MCF 10A (cell line): ENCODE data around the gene LINC01488. TPM values are rescaled to one million over a fixed set of nuclear protein-coding genes. Genes with fewer than 3 reads are reported as not detected.

ENCODE experiments used
- BruUV-seq: library from RNA; stranded (reverse); fragments of 400-500 nt; replicated peaks from 2 replicates; lab custom pipeline; 2021; lab: Mats Ljungman, UMichigan
- CTCF ChIA-PET: fragments of 300-600 bp; sonication (Branson Sonifier 250); formaldehyde crosslinking; extraction: SDS; loops from one replicate; lab custom pipeline; 2021; ENCODE audit warnings: antibody characterized with exemption, inconsistent platforms; lab: Yijun Ruan, JAX
- POLR2A ChIA-PET: fragments of 300-600, 350-650 bp; sonication (Branson Sonifier 250); formaldehyde crosslinking; extraction: SDS; loops from one replicate; lab custom pipeline; 2020; ENCODE audit warnings: antibody characterized with exemption, inconsistent platforms; lab: Yijun Ruan, JAX
- DNase-seq: peaks from one replicate; pipeline ENCODE4 v3.0.0-alpha.2; 2018; ENCODE audit not compliant: unreplicated experiment
- H3K27ac Mint-ChIP-seq: one replicate; pipeline ENCODE4 v1.8.0; 2022; ENCODE audit warnings: mild to moderate bottlenecking, low read depth, mixed read lengths; ENCODE audit not compliant: unreplicated experiment
- H3K27me3 Mint-ChIP-seq: one replicate; pipeline ENCODE4 v1.8.0; 2022; ENCODE audit warnings: mixed read lengths; ENCODE audit not compliant: insufficient read depth, unreplicated experiment
- H3K36me3 Mint-ChIP-seq: one replicate; pipeline ENCODE4 v1.8.0; 2022; ENCODE audit warnings: mild to moderate bottlenecking, moderate library complexity, mixed read lengths; ENCODE audit not compliant: insufficient read depth, unreplicated experiment
- H3K4me1 Mint-ChIP-seq: one replicate; pipeline ENCODE4 v1.8.0; 2022; ENCODE audit warnings: mixed read lengths; ENCODE audit not compliant: insufficient read depth, unreplicated experiment
- H3K4me3 Mint-ChIP-seq: one replicate; pipeline ENCODE4 v1.8.0; 2022; ENCODE audit warnings: mild to moderate bottlenecking, moderate library complexity, mixed read lengths; ENCODE audit not compliant: unreplicated experiment
- H3K9me3 Mint-ChIP-seq: one replicate; pipeline ENCODE4 v1.8.0; 2022; ENCODE audit warnings: mixed read lengths; ENCODE audit not compliant: unreplicated experiment
- intact Hi-C: fragments of 100-400 bp; cut with micrococcal nuclease; formaldehyde crosslinking; loops from 2 replicates; pipeline ENCODE4 v1.14.1; 2022
- total RNA-seq: library from RNA; stranded (reverse); gene quantifications from 2 replicates; pipeline ENCODE4 v1.2.3, GENCODE V29; 2022
- TF ChIP-seq, protein P1 (sequence below): fragments of 200-600 bp; IDR thresholded peaks from one replicate; pipeline ENCODE4 v1.8.0; 2022; ENCODE audit warnings: antibody characterized with exemption, mild to moderate bottlenecking; ENCODE audit not compliant: unreplicated experiment

LINC01488 gene
- total RNA-seq, 1 experiment from 2014 or later, result not detected

DNA sequence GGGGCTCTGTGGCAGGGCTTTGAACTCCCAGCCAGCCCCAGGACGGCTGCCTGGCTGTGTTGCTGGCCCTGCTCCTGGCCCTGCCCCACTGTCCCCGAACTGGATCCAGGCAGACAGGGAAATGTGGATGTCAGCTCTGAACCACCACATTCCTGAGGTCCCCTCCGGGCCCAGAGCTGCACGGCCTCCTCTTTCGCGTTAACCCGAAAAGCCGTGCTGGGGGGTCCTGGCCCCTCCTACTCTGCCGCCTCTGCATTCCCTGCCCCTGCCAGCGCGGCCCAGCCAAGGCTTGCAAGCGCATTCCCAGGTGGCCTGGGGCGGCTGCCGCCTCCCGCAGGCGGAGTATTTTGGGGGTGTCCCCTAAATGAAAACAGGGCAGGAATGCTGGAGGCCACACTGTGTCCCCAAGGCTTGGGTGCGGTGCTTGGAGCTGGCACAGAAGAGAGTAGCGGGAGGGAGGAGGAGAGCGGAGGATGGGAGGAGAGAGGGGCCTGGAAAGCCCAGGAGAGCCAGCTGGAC, 5.4 kb downstream of the LINC01488 start:
- Mint-ChIP-seq H3K9me3 (no peaks in the 10 kb centered on the region), H3K4me1 (no peaks in the 10 kb centered on the region), H3K27me3 (peaks cover 9% of the 10 kb centered on the region), H3K4me3 (no peak overlapping the region), H3K27ac (no peak overlapping the region), H3K36me3 (no peaks in the 10 kb centered on the region)
- ChIA-PET POLR2A (no interaction called here), CTCF (no interaction called here)
- no peak for DNase-seq
- BruUV-seq, result no TSS peak
- intact Hi-C loops, result no loop called here
- TF ChIP-seq, protein P1, sequence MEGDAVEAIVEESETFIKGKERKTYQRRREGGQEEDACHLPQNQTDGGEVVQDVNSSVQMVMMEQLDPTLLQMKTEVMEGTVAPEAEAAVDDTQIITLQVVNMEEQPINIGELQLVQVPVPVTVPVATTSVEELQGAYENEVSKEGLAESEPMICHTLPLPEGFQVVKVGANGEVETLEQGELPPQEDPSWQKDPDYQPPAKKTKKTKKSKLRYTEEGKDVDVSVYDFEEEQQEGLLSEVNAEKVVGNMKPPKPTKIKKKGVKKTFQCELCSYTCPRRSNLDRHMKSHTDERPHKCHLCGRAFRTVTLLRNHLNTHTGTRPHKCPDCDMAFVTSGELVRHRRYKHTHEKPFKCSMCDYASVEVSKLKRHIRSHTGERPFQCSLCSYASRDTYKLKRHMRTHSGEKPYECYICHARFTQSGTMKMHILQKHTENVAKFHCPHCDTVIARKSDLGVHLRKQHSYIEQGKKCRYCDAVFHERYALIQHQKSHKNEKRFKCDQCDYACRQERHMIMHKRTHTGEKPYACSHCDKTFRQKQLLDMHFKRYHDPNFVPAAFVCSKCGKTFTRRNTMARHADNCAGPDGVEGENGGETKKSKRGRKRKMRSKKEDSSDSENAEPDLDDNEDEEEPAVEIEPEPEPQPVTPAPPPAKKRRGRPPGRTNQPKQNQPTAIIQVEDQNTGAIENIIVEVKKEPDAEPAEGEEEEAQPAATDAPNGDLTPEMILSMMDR, result no peak

DNA sequence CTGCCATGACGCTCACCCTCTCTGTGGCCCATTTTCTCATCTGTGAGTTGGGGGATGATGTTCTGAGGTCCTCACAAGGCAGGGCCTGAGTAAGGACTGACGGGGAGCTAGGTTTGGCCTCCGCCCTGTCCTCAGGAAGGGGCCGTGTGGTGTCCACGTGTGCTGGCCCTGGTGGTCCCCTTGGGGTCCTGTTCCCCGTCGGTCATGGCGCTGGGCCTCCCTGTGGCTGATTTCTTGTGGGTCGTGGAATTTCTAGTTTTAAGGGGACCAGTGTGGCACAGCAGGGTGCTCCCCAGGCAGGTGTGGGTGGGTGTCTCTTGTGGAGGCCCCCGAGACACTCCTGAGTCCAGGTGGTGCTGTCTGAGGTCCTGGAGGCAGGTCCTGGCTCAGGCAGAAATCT, 5.9 kb downstream of the LINC01488 start:
- Mint-ChIP-seq H3K9me3 (no peaks in the 10 kb centered on the region), H3K4me1 (no peaks in the 10 kb centered on the region), H3K27ac (no peak overlapping the region), H3K27me3 (peaks cover 11% of the 10 kb centered on the region), H3K36me3 (no peaks in the 10 kb centered on the region), H3K4me3 (no peak overlapping the region)
- intact Hi-C loops, result no loop called here
- no peak for DNase-seq
- ChIA-PET POLR2A (no interaction called here), CTCF (no interaction called here)
- TF ChIP-seq, protein P1, result no peak
- no TSS peak for BruUV-seq

DNA sequence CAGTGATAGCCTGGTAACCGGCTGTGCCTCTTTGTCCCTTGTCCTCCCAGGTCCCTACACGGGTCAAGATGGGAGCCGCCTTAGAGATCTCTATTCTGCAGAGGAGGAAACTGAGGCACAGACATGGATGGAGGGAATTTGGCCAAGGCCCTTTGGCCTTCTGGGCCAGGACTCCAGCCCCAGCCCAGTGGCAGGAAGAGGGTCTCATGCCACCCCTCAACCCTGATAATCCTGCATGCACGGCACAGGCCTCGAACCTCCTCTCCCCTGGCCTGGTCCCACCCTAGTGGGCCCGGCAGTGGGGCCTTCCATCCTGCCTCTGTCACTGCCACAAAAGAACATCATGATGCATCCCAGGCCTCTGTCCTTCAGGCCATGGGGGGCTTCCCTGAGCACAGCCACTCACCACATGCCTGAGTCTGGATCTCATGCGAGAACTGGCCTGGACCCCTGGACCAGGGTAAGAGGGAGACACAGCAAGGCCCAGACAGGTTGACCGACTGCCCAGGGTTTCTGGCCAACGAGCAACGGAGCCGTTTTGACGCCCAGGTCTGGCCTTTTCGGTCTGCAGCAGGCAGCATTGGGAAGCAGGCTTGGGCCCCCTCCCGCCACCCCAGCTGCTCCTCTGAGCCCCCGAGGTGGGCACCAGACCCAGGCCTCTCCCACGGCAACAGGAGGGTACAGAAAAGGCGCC, 6.5 kb downstream of the LINC01488 start:
- no TSS peak for BruUV-seq
- Mint-ChIP-seq H3K36me3 (no peaks in the 10 kb centered on the region), H3K27me3 (peaks cover 15% of the 10 kb centered on the region), H3K27ac (no peak overlapping the region), H3K4me3 (no peak overlapping the region), H3K9me3 (no peaks in the 10 kb centered on the region), H3K4me1 (no peaks in the 10 kb centered on the region)
- CTCF ChIA-PET, result no interaction called here
- DNase-seq, result no peak
- TF ChIP-seq, protein P1, result no peak
- POLR2A ChIA-PET, result no interaction called here
- intact Hi-C loops, result no loop called here

DNA sequence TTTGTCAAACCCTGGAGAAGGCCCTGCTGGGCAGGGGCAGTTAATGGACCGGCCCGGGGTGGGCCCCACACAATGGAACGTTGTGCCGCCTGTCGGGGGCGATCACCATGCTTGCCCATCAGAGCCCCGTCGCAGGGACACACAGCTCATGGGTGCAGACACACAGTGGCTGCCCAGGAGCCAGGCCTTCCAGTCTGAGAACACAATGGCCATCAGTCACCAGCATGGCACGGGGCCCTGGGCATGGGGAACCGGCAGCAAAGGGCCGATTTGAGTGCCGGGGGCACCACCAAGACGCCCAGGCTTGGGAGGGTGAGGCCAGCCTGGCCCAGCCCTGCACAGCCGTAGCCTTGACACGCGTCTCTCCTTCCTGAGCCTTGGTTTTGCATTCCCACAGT, 7.1 kb downstream of the LINC01488 start:
- Mint-ChIP-seq H3K27ac (no peak overlapping the region), H3K27me3 (peaks cover 21% of the 10 kb centered on the region), H3K9me3 (no peaks in the 10 kb centered on the region), H3K4me1 (no peaks in the 10 kb centered on the region), H3K36me3 (no peaks in the 10 kb centered on the region), H3K4me3 (no peak overlapping the region)
- no peak for DNase-seq
- POLR2A ChIA-PET, result no interaction called here
- no TSS peak for BruUV-seq
- TF ChIP-seq, protein P1, result no peak
- CTCF ChIA-PET, result interaction anchor here (1.0 kb wide), 1 partner anchor 357 kb away, joined by 3 read pairs; no protein-coding TSS in a partner anchor
- intact Hi-C loops, result no loop called here
